ENCODE data around the gene PHF23.
A peak's percentile ranks its signal among the peaks of the same experiment; 100 is the strongest.

The PHF23 gene

GRCh38 chr17:7219812-7220592 is 19.3 kb downstream of the PHF23 start, which contains the start of the genes ACADVL and DLG4:
TSS of gene ACADVL (plus strand) at chr17:7219938. CDS start at chr17:7219985, 47 bp downstream.
TSS of gene DLG4 (minus strand) at chr17:7219836.
- peak; percentile 60 for DNase-seq (ENCODE audit: low read depth)

- DNase-seq (ENCODE audit: low read depth), result no peak
These were observed 19.9 kb downstream of the PHF23 start for GRCh38 chr17:7219229-7219811.

GRCh38 chr17:7218758-7219157 is 20.5 kb downstream of the PHF23 start:
- no peak for DNase-seq (ENCODE audit: low read depth)

DNA sequence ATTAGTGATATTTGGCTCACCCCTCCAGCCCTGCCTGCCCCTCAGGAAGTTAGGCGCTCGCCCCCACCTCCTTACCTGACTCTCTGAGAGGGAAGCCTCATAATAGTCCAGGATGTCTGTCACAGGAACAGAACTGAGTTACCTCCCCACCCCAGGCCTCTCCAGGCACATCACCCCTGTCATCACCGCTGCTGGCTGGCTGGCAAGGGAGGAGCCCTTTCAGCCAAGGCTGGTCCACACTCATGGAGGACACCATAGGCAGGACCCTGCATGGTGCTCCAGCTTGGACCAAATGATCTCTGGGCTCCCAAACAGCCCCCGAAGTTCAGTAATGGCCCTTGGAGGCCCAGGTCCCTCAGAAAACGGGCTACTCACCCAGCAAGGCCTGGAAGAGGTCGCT is 21.1 kb downstream of the PHF23 start:
- no peak for DNase-seq (ENCODE audit: low read depth)

DNA sequence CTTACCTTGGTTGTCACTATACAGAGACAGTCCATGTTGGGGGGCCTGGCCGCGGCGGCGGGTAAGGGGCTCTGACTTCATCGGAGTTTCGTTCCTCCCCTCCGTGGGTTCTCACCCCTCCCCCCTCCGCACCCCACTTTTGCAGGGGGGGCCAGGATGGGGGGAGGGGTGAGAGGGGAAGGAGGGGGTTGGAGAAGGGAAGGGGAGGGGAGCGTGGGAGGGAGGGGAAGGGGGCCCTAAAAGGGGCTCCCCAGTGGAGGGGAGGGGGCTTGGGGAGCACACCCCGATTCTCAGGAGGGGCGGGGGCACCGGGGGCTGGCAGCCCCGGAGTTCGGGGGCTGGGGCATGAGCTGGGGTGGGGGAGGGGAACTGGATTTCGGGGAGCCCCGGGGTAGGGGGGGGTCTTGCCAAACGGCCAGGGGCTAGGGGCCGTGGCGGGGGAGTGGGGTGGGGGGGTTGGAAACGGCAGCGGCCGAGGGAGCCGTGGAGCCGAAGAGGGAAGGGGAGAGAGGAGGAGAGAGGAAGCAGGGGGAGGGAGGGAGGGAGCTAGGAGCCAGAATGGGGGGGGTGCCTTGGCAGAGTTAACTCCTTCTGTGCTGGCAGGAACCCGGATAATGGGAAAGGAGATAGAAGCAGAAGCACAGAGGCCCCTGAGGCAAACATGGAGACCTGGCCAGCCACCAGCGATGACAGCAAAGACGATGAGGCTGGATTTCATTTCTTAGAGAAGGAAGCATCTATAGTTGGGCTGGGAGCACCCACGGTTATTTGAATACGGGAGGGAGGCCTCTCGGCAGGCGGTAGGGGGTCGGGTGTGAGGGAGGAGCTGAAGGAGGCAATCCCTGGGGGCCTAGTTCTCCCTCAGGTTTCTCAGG is 21.9 kb downstream of the PHF23 start:
- DNase-seq (ENCODE audit: low read depth), result no peak

DNA sequence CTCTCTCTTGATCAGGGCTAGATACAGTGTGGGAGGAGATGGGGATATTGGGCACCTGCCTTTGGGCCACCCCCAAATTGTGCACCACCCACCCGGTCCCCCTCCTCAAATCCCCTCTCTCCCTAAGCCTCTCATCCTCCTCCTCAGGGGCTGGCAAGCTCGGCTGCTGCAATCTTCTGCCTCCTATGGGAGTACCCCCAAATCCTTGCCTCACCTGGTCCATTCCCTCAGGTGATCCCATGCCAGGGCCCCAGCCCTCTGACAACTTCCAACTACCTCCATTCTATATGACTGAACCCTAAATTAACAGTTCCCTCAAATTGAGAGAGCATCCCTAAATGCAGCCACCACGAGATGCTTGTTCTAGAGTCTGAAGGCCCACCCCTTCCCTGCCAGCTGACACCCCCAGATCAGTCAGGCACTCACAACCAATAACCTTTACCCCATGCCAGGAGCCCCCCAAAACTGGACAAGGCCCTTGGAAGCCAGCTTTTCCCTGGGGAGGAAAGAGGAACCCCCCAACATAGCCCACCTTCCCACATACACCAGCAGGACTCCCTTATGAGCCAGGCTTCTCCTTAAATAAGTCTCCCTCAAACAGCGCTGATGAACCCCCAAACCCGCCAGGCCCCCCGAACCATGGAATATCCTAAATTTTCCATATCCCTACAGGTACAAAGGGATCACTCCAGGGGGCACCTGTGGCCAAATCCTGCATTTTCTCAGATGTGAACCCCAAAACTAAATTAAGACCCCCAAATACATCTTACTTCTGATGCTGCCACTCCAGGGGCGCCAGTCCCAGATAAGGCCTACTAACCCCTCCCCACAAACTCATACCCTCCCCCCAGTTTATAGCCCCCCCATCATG is 22.8 kb downstream of the PHF23 start:
- DNase-seq (ENCODE audit: low read depth), result no peak

- no peak for DNase-seq (ENCODE audit: low read depth)
These were observed 23.5 kb downstream of the PHF23 start for GRCh38 chr17:7215652-7216180.

GRCh38 chr17:7215136-7215638 is 24.1 kb downstream of the PHF23 start:
- no peak for DNase-seq (ENCODE audit: low read depth)

DNA sequence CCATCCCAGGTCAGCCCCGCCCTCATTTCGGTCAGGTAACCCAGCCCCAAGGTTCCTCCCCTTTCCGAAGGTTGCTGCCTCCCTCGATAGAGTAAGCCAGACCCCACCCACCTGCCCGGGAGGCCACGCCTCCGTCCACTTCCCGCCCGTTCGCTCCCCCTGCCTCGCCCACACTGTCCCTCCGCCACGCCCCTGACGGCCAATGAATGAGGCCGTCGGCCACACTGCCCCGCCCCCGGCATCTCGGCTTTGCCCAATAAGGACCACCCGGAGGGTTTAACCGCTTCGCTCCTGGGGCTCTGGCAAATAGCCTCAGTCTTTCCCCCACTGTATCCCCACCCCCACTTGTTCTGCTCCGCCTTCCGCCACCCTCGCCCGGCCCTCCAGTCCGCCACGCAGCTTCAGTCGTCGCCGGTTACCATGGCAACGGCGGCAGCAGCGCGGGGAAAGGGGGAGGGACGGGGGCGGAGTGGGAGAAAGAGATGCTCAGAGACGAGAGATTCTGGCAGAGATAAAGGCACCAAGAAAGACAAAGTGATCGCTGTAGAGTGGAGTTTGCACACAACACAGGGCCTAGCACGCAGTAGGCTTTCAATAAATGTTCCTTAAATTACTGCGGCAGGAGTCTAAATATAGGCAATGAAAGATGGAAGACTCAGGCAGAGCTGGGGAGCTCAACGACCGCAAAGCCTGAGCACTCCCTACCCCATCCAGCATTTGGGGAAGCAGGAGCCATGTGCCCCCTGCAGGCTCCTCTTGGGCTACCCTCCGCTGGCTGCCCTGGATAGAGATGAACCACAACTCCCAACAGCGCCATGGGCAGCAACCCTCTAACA is 24.7 kb downstream of the PHF23 start:
- peak; percentile 99 for DNase-seq (ENCODE audit: low read depth)

- peak; percentile 40 for DNase-seq (ENCODE audit: low read depth)
These were observed 25.4 kb downstream of the PHF23 start for GRCh38 chr17:7213895-7214299.

DNA sequence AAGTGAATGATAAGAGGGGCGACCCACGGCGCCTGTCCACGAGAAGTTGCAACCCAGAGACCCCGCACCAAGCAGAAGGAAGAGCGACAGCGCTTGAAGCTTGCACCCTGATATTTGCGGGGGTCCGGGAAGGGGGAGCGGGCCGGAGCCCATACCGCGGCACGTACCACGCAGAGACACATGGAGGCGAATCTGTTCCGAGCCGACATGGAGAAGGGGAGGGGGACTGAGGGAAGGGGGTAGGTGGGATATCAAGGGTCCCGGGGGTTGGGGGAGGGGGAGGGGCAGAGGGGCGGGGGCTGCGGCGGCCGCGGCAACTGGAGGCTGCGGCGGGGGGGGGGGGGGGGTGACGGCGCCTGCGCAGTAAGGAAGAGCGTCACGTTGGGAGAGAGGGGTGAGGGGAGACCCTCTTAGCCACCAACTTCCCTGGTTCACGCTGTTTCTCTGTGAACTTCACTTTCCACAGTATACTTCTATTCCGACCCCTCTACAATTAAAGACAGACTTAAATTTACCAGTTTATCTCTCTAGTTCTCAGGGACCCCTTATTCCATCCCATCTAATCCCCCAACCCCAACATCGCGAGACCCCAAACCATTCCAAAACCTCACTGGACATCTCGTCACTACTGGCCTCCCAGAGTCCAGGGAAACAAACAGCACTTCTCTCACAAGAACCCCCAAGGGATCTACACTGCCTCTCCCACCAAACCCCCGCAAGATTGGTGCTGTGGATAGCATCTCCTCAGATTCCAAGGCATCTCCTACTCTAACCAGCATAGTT is 27.6 kb downstream of the PHF23 start:
- no peak for DNase-seq (ENCODE audit: low read depth)

DNA sequence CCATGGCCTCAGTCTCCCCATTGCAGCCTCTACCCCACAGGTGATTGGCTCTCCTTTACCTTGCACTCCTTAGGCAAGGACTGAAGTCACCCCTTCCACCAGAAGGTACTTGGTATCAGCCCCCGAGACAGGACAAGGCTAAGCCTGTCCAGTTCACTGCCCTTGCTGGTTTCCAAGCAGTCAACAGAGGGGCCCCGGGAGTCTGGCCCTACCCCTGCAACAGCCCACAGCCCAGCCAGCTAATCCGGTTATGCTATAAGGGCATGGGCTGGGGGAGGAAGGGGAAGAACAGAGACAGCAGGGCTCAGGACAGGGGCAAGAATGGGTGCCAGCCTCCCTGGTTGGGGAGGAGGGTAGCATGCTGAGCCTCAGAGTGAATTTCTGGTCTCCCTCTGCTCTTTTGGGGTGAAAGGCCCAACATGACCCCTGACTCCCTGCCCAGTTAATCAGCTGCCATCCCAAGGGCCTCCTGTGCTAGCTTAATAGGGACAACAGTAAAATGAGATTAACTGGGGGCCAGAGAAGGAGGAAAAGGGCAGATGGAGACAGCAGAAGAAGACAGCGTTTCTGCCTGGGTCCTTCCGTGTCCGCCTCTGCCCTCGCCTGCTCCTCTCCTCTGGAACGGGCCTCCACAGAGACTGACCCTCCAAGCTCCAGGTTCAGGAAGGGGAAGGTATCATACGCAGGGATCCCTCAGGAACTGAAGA is 30.4 kb downstream of the PHF23 start:
- DNase-seq (ENCODE audit: low read depth), result no peak

- DNase-seq (ENCODE audit: low read depth), result no peak
These were observed 31.2 kb downstream of the PHF23 start for GRCh38 chr17:7208027-7208571.

DNA sequence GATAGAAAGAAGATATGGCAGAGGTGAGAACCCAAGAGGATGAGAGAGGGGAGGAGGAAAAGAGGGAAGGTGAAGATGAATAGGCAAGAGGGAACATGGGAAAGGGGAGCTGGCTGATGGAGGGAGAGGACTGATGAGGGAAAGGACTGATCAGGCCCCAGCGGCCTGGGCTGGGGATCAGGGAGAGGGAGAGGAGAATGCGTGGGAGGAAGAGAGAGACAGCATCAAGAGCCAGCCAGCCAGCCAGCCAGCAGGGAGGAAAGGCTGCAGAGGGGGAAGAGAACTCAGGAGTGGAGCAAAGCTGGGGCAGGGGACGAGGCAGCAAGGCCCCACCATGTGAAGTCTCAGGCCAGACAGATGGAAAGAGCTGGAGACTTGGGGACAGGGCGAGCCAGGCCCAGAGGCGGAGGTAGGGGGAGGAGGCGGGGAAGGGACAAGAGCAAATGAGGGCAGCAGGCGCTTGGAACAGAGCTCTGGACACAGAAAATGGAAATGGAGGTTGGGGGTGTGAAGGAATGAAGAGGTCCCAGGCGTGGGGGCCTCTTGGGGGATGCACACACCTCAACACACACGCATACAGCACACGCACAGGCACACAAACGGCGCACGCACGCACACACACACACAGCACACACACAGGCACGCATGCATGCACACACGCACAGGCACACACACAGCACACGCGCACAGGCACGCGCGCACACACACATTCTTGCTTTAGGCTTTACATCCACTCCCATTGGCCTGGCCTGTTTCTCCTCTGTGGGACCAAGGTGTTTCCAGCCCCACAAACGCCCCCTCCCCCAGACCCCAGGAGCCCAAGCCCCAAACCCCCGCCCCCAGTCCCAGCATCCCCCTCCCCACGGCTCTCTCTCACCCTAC is 31.9 kb downstream of the PHF23 start:
- DNase-seq (ENCODE audit: low read depth), result no peak

GRCh38 chr17:7205561-7205960 is 33.7 kb downstream of the PHF23 start:
- DNase-seq (ENCODE audit: low read depth), result no peak

- peak; percentile 87 for DNase-seq (ENCODE audit: low read depth)
These were observed 34.3 kb downstream of the PHF23 start for GRCh38 chr17:7204828-7205461.

GRCh38 chr17:7204336-7204735 is 34.9 kb downstream of the PHF23 start:
- DNase-seq (ENCODE audit: low read depth), result no peak
